Measurements from ENCODE around the gene C3orf20.

The C3orf20 gene

DNA sequence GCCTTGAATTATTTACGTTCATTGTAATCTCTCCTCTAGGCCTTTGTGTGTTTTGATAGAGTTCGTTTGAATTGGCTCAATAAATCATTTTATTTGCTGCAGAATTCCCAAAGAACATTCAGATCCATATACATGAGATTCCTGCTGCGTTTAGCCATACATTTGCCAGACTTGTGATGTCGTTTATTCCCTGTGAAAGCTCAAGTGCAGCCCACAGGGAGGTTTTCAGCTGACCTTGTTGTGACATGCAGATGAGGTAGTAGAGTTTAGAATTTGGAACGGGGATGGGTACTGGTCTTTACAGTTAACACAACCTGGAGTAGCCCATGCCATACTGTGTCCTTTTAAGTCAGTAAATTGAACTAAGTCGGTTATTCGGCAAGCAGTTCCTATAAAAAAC is at the start of gene C3orf20:
Gene C3orf20, plus strand, starts transcription at position 301 of the 400 bp plus-strand sequence. CDS start 7,573 bp downstream, outside the sequence.
- no peak within 1 kb of the TSS for H2AFZ ChIP-seq
- no peak within 1 kb of the TSS for H3K4me2 ChIP-seq (ENCODE audit: low read length)
- no peaks in the 10 kb centered on the region for H3K36me3 ChIP-seq (ENCODE audit: control insufficient read depth, insufficient read depth, low read length)
- H3K27me3 ChIP-seq (ENCODE audit: control insufficient read depth, insufficient read depth, low read length): no peaks in the 10 kb centered on the region
- no peak within 1 kb of the TSS for H3K27ac ChIP-seq
- TF ChIP-seq, protein P1, sequence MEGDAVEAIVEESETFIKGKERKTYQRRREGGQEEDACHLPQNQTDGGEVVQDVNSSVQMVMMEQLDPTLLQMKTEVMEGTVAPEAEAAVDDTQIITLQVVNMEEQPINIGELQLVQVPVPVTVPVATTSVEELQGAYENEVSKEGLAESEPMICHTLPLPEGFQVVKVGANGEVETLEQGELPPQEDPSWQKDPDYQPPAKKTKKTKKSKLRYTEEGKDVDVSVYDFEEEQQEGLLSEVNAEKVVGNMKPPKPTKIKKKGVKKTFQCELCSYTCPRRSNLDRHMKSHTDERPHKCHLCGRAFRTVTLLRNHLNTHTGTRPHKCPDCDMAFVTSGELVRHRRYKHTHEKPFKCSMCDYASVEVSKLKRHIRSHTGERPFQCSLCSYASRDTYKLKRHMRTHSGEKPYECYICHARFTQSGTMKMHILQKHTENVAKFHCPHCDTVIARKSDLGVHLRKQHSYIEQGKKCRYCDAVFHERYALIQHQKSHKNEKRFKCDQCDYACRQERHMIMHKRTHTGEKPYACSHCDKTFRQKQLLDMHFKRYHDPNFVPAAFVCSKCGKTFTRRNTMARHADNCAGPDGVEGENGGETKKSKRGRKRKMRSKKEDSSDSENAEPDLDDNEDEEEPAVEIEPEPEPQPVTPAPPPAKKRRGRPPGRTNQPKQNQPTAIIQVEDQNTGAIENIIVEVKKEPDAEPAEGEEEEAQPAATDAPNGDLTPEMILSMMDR (IDR thresholded peaks at IDR 0.05): no peak
- no peaks in the 10 kb centered on the region for H3K79me2 ChIP-seq
- H3K4me1 ChIP-seq: peaks cover 6% of the 10 kb centered on the region
- no peaks in the 10 kb centered on the region for H3K9me3 ChIP-seq (ENCODE audit: control insufficient read depth, low read length)
- H3K9ac ChIP-seq: no peak within 1 kb of the TSS
- H3K4me3 ChIP-seq (ENCODE audit: low read depth, low read length): no peak within 1 kb of the TSS

DNA sequence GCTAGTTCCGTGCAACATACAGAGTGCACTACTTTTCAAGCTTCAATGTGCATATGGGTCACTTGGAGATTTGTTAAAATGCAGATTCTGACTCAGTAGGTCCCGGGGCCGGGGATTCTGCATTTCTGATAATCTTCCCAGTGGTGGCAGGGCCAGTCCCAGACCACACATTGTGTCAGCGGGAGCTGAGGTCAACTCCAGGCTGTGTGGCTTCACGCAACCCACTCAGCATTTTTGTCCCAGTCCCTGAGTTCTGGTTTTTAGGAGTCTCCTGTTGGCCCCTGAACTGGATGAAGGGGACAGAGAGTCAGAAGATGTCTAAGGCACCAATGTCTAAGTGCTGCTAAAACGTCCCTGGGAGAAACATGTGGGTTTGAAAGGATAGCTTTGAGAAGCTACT is 49.5 kb upstream of the C3orf20 start:
- no peak overlapping the region for H3K4me3 ChIP-seq (ENCODE audit: low read depth, low read length)

DNA sequence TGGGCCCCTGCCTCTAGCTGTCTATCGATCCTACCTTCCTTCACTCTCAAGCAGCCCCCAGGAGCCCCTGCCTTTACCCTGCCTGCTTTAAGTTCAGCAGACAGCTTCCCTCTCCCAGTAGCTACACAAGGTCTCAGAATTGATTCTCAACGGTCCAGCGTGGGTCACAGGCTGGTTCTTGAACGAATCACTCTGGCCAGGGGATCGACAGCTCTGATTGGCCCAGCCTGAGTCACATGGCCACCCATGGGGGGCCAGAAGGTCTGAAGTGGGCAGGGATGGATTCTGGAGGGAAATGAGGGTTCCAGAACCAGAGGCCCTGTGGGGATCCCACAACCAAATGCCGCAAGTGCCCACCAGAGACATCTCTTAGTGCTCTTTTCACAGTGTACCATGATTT is 47.1 kb upstream of the C3orf20 start:
- no peaks in the 10 kb centered on the region for H3K79me2 ChIP-seq
- peaks cover 3% of the 10 kb centered on the region for H3K4me1 ChIP-seq
- no peak overlapping the region for H3K4me3 ChIP-seq (ENCODE audit: low read depth, low read length)
- H3K9me3 ChIP-seq (ENCODE audit: control insufficient read depth, low read length): no peaks in the 10 kb centered on the region
- no peak overlapping the region for H3K27ac ChIP-seq
- H3K9ac ChIP-seq: no peak overlapping the region
- H3K36me3 ChIP-seq (ENCODE audit: control insufficient read depth, insufficient read depth, low read length): no peaks in the 10 kb centered on the region
- TF ChIP-seq, protein P1 (IDR thresholded peaks at IDR 0.05): no peak
- no peak overlapping the region for H3K4me2 ChIP-seq (ENCODE audit: low read length)
- no peaks in the 10 kb centered on the region for H3K27me3 ChIP-seq (ENCODE audit: control insufficient read depth, insufficient read depth, low read length)
- H2AFZ ChIP-seq: no peak overlapping the region

More for the DNA sequence above, 49.5 kb upstream of the C3orf20 start:
- H3K27ac ChIP-seq: no peak overlapping the region
- peaks cover 3% of the 10 kb centered on the region for H3K4me1 ChIP-seq
- no peaks in the 10 kb centered on the region for H3K36me3 ChIP-seq (ENCODE audit: control insufficient read depth, insufficient read depth, low read length)
- no peaks in the 10 kb centered on the region for H3K27me3 ChIP-seq (ENCODE audit: control insufficient read depth, insufficient read depth, low read length)
- no peak overlapping the region for H3K9ac ChIP-seq
- H2AFZ ChIP-seq: no peak overlapping the region
- H3K4me2 ChIP-seq (ENCODE audit: low read length): no peak overlapping the region
- no peaks in the 10 kb centered on the region for H3K9me3 ChIP-seq (ENCODE audit: control insufficient read depth, low read length)
- TF ChIP-seq, protein P1 (IDR thresholded peaks at IDR 0.05): no peak
- H3K79me2 ChIP-seq: no peaks in the 10 kb centered on the region

DNA sequence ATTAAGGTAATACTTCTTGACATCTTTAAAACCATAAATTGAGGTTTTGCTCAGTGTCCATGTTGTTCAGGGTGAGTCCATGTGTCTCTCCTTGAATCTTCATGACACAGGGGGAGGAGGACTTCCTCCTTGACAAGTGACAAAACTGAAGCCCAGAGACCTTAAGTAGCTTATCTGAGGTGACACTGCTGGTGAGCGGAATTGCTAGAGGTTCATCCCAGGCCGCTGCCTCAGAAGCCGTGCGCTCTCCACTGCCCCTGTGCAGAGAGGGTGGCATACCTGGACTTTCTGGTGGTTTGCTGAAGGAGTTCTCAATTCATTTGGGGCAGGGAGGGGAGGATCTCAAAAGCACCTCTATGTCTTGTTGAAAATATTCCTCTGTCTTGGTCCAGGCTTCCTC is 46.5 kb upstream of the C3orf20 start:
- TF ChIP-seq, protein P1 (IDR thresholded peaks at IDR 0.05): no peak

DNA sequence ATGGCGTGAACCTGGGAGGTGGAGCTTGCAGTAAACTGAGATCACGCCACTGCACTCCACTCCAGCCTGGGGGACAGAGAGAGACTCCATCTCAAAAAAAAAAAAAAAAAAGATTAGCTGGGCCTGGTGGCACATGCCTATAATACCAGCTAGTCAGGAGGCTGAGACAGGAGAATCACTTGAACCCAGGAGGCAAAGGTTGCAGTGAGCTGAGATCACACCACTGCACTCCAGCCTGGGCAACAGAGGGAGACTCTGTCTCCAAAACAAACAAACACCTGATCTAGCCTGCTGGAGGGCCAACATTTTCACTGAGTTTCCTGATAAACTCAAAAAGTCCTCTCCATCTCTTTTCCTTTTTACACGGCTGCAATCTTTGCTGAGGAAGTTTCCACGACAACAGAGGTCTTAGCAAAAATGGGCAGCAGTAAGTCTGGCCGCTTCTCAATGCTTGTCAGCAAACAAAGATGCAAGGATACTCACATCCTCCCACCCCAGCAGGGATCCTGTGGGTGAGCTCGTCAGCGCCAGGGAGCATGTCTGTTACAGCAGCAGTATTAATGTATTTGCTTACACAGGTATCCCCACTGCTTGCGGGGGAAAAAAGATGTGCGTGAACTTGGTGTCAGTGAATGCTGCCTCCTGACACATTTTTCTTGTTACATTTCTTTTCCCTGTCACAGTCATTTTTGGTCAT is 44.4 kb upstream of the C3orf20 start:
- Histone ChIP-seq H3K27ac (no peak overlapping the region), H3K27me3 (ENCODE audit: control insufficient read depth, insufficient read depth, low read length) (no peaks in the 10 kb centered on the region), H3K4me2 (ENCODE audit: low read length) (no peak overlapping the region), H3K79me2 (no peaks in the 10 kb centered on the region), H2AFZ (no peak overlapping the region), H3K4me3 (ENCODE audit: low read depth, low read length) (no peak overlapping the region), H3K9ac (no peak overlapping the region), H3K36me3 (ENCODE audit: control insufficient read depth, insufficient read depth, low read length) (no peaks in the 10 kb centered on the region), H3K9me3 (ENCODE audit: control insufficient read depth, low read length) (no peaks in the 10 kb centered on the region), H3K4me1 (no peaks in the 10 kb centered on the region)
- TF ChIP-seq, protein P1 (IDR thresholded peaks at IDR 0.05): no peak

More for the DNA sequence above, 46.5 kb upstream of the C3orf20 start:
- H3K36me3 ChIP-seq (ENCODE audit: control insufficient read depth, insufficient read depth, low read length): no peaks in the 10 kb centered on the region
- H2AFZ ChIP-seq: no peak overlapping the region
- H3K4me1 ChIP-seq: peaks cover 3% of the 10 kb centered on the region
- H3K27ac ChIP-seq: no peak overlapping the region
- no peak overlapping the region for H3K4me3 ChIP-seq (ENCODE audit: low read depth, low read length)
- H3K4me2 ChIP-seq (ENCODE audit: low read length): no peak overlapping the region
- no peak overlapping the region for H3K9ac ChIP-seq
- no peaks in the 10 kb centered on the region for H3K9me3 ChIP-seq (ENCODE audit: control insufficient read depth, low read length)
- H3K79me2 ChIP-seq: no peaks in the 10 kb centered on the region
- H3K27me3 ChIP-seq (ENCODE audit: control insufficient read depth, insufficient read depth, low read length): no peaks in the 10 kb centered on the region

Data from parathyroid adenoma (tissue), 2 donors.